GM19193 (cell line): ENCODE data around the gene PTPRCAP.
A peak's percentile ranks its signal among the peaks of the same experiment; 100 is the strongest.

Experiments used
- POLR2A ChIP-seq: IDR thresholded peaks from 4 replicates; pipeline ENCODE4 v1.6.1; 2011; ENCODE audit not compliant: insufficient read depth, insufficient read length; ENCODE audit errors: extremely low read depth

PTPRCAP gene

DNA sequence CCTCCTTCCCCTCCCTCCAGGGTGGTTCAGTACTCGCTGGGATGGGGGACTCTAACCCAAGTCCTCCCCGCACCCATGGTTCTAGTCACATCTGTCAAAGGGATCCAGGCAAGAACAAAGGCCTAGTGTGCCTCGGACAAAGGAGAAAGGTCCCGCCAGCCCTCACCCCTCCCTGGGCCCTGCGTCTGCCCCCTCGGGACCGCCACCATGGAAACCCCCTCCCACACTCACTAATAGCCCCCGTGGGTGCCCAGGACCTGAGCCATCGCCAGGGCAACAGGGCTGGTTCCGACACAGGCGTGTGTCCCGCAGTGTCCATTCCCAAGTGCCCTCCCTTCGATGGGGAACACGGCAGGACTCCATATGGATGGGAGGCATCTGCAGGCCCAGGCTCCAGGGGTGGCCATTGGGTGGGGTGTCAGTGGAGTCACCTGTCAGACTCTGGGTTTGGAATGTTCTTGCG is 27.1 kb downstream of the PTPRCAP start:
- no peak for TF ChIP-seq POLR2A

DNA sequence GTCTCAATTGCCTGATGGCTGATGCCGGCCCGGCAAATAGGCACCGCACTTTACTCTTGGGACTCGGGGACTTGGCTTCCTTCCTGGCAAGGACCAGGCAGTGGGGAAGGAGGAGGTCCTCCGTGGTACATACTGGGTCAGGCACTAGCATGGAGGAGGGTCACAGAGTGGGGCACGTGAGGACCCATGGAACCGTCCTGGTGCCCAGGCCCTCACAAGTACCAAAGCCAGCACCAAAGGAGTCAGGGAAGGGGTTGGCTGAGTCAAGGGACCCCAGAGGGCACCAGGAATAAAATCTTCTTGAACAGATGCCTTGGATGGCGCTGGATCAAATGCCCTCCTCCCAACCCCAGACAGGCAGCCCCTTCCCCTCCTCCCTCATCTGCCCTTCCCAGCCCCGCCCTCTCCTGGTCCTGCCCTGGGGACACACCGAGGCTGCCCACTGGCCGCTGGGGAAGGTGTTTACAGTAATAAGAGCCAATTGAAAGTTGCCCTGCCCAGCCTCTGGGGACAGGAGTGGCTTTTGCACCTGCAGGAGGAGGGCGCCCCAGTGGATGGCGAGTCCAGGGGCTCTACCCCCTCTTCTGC is 27.6 kb downstream of the PTPRCAP start:
- no peak for TF ChIP-seq POLR2A

DNA sequence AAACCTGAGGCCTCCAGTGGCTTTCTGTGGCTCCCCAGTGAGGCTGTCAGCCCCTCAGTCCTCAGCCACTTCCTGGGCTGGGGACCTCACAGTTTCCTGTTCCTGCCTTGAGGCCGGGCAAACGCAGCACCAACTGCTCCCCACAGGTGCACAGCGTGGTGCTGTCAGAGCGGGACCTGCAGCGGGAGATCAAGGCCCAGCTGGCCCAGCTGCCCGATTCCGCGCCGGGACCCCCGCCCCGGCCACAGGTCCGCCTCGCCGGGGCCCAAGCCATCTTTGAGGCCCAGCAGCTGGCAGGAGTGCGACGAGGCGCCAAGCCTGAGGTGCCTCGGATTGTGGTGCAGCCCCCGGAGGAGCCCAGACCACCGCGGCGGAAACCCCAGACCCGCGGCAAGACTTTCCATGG is 28.2 kb downstream of the PTPRCAP start:
- TF ChIP-seq POLR2A: peak; percentile 76

DNA sequence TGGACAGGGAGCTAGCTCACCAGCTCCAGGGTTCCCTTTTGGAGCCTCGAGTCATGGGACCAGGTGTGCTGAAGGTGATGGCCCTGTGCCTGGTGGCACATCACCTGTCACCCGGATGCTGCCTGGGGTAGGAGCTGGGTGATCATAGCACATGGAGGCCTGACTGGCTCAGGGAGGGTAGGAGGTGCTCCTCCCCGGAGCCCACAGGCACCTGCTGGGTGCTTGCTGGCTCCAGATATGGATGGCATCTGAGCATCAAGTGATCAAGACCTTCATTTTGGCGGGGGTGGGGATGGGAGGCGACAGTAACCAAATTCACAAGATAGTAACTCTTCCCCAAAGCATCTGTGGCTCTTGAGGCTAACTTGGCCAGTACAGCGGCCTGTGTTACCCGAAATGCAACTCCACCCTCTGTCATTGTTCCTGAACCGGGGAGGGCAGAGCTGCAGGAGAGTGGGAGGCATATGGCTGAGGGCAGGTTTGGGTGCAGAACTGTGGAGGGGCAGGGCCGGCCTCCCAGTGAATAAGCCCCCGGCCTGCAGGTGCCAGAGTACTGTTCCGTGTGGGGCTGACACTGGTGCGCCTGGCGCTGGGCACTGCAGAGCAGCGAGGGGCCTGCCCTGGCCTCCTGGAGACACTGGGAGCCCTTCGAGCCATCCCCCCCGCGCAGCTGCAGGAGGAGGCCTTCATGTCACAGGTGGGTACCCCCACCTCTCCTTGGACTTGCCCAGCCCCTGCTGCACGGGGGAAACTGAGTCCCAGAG is 28.9 kb downstream of the PTPRCAP start:
- TF ChIP-seq POLR2A: no peak

DNA sequence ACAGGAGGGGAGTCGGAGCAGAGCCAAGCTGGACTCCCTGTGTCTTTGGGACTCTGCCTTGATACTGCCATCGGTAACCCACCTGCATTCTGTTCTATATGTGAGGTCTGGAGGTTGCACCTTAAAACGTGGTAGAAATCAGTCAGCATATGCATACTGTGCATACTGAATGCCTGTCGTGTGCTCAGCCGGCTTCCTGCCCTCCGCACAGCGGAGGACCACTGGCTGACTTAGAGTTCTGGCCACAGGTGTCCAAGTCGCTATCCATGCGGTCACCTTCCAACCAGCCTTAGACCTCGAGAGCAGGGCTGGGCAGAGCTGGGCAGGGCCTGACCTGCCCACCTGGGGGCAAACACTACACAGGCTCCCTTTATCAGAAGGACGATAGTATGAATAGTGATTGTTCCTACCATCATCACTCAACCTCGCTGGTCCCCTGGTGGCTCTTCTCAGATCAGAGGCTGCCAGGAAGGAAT is 29.8 kb downstream of the PTPRCAP start:
- TF ChIP-seq POLR2A: no peak

DNA sequence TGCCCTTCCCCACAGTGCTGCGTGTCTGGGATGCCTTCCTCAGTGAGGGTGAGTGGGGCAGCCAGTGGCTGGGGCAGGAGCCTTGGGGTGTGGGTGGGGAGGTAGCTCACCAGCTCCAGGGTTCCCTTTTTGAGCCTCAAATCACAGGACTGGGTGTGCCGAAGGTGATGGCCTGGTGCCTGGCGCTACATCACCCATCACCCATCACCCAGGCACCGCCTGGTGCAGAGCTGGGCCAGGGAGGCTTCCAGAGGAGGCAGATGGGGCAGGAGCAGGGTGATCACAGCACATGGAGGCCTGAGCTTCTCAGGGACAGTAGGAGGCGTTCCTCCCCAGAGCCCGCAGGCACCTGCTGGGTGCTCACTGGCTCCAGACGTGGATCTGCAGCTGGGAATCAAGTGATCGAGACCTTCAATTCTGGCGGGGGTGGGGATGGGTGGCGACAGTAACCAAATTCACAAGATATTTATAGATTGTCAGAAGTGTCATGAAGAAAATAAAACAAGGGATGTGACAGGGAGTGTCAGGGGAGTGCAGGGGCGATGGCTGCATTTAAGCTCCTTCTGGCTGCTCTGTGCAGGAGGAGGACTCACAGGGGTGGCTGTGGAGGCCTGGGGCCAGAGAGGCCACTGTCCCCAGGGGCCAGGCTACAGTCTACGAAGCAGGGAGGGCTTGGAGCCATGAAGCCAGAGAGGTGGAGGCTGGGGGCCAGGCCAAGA is 30.4 kb downstream of the PTPRCAP start:
- TF ChIP-seq POLR2A: no peak

DNA sequence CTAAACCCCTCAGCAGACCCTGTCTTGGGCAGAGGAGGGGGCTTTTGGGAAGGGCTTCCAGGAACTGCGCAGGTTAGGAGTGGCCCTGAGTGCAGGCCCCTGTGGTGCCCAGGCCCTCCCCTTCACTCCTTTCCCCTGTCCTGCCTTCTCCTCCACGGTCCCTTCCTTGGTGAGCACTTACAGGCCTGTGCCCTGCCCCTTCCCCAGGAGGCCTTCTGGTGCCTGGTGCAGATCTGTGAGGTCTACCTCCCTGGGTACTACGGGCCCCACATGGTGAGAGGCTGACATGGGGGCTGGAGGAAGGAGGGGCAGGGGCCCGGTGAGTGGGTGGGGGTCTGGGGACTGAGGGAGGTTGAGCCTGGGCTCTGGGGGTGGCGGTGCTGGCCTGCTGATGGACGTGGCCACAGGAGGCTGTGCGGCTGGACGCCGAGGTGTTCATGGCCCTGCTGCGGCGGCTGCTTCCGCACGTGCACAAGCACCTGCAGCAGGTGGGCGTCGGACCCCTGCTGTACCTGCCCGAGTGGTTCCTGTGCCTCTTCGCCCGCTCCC is 31.0 kb downstream of the PTPRCAP start:
- TF ChIP-seq POLR2A: no peak

DNA sequence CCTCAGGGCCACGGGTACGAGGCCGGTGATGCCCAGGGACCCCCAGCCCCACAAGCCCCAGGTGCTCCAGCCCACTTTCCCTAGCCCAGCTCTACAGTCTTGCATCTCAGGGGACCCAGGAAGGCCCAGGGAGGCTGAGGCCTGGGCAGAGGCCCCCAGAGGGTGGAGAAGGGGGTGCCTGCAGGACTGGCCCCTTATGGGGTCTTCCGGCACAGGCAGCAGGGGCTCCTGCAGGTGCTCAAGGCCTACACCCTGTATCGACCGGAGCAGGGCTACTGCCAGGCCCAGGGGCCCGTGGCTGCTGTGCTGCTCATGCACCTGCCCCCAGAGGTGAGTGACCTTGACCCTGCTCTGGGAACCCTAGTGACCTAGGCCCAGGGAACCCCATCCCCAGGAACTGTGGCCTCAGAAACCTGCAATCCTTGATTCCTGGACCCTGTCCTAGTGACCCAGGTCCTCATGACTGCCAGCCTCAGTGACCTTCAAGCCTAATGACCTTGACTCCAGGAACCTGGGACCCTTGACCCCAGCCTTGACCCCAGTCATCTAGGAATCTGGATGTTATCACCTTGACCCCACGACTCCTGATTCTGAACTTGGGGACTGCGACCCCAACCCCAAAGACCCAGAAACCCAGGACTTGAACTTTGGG is 31.7 kb downstream of the PTPRCAP start:
- TF ChIP-seq POLR2A: no peak

DNA sequence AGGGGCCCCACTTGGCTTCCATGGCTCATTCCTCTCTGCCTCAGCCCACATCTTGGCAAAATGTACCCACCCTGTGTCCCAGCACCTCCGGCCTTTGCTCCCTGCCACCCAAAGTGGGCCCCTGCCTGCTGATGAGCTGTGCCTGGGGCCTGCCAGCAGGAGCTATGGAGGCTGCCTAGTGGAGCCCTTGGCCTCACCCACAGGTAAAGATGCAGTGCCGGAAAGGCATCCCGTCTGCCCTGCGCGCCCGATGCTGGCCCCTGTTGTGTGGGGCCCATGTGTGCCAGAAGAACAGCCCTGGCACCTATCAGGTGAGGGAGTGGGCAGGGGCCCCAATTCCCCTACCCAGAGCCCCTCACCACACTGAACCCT is 32.3 kb downstream of the PTPRCAP start:
- TF ChIP-seq POLR2A: no peak

DNA sequence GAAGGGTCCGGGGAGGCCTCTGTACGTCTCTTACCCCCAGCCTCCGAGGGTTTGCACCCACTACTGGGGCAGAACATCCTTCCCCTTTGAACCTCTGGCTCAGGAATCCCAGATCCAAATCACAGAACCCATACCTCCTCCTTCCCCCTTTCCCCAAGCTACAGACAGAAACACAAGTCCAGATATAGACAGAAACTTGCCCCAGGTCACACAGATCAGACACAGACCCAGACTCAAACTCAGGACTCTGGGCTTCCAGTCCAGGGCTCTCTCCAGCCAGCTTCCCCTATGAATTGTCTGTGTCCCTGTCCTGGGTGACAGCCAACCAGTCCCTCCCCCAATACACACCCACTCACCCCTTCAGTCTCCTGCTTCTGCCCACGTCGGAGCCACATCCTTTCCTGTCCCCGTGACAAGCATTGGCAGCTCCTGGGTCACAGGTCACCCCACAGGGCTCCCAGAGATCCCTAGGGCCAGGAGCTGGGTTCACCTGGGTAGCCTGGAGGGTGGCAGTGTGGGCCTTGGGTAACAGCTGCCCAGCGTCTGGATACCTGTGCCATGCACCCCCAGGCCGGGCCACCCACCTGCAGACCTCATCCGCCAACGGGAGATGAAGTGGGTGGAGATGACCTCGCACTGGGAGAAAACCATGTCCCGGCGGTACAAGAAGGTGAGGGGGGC is 32.8 kb downstream of the PTPRCAP start:
- no peak for TF ChIP-seq POLR2A

DNA sequence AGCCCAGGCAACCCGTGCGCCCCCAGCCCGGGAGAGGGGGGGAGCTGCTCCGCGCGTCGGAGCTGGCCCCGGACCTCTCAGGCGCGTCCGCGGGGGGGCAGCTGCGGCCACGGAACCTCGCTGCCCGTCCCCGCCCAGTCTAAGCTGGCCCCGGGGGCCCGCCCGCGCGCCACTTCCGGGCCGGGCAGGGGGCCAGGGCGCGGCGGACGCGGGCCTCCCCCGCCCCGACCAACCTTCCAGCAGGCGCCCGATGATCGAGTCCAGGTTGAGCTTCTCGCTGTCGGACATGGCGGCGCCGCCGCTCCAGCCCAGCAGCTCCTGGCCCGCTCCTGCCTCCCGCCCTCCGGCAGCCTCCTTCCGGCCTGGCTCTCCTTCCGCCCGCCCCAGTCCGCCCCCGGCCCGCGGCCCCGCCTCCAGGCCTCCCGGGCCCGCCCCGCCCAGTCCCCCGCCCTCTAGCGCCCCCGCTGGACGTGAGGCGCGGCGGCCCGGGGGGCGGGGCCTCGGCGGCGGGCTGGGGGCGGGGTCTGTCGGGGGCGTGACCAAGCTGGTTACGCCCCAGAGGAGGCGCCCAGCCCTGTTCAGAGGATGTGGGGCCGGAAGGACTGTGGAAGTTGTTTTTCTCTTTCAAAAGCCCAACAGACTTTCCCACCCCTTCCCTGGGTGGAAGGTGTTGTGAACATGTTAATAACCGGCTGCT is 35.8 kb downstream of the PTPRCAP start, which contains the start of gene PPP1CA:
Gene PPP1CA (minus strand): TSS at position 364 of the 697 bp plus-strand sequence. CDS start 76 bp downstream, at position 288.
- peak; percentile 89 for TF ChIP-seq POLR2A

DNA sequence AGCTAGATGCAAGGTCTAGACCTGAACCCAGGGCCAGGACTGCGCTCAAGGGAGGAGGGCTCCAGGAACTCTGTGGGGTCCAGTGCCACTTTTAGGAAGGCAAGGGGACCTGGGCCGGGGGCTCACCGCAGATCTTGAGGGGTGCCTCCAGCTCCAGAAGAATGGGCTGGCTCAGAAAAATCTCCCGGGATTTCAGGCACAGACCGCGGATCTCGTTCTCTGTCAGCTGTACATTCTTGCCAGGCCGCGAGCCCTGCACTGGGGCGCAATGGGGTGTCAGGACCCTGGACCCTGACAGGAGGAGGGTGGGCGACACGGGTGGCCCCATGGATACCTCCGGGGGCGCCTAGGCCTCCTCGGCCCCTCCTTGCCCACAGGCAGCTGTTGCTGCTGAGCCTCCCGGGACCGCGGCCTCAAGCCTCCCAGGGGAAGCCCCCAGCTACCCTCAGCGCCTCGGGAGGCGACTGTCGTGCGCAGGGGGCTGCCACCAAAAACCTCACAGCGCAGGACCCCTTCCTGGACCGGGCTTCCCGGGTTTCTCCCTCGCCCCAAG is 36.5 kb downstream of the PTPRCAP start:
- no peak for TF ChIP-seq POLR2A

DNA sequence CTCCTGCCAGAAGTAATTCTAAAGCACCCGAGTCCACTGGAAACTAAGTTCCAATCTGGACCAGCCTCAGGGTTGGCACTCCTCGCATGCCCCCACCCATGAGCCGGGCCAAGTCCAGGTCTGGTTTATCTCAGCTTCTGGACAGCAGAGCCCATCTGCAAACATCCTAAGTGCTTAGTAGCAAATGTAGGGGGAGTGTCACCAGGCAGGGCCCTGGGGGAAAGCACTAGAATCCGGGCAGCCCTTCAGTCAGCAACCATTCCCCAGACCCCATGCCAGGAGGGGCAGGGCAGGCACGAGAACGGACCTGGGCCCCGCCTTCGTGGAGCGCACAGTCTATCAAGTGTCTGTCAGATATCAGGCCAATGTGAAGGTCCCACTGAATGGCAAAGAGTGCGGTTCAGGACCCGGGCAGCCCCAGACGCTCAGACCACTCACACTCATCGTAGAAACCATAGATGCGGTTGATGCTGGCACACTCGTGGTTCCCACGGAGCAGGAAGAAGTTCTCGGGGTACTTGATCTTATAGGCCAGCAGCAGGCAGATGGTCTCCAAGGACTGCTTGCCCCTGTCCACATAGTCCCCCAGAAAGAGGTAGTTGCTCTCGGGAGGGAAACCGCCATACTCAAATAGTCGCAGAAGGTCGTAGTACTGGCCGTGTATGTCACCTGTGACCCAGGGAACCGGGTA is 37.1 kb downstream of the PTPRCAP start:
- no peak for TF ChIP-seq POLR2A
